DMS53 treated with DMSO at 0.1 percent for 48 hours (cell line): Measurements from ENCODE around the gene ZNF618.

Experiments used
- DNase-seq: peaks from one replicate; lab custom pipeline; 2025; ENCODE audit not compliant: unreplicated experiment; lab: John Stamatoyannopoulos, UW

Gene ZNF618

DNA sequence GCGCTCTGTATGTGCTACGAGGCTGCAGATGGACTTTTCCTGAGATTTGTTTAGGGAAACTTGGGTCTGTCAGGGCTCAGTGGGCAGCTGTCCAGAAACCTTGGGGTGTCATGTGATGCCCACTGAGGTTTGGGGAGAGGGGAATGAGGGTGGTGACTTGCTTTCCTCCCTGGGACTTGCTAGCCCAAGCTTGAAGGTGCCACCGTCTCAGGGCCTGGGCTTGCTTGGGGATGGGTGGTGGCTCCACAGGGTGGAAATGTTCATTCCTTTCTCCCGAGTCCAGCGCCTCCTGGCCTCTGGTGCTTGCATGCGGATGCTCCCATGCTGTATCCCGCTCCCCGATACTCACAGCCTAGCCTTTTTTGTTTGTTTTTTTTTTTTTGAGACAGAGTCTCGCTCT lies 33.3 kb downstream of the ZNF618 start:
- no peak for DNase-seq

DNA sequence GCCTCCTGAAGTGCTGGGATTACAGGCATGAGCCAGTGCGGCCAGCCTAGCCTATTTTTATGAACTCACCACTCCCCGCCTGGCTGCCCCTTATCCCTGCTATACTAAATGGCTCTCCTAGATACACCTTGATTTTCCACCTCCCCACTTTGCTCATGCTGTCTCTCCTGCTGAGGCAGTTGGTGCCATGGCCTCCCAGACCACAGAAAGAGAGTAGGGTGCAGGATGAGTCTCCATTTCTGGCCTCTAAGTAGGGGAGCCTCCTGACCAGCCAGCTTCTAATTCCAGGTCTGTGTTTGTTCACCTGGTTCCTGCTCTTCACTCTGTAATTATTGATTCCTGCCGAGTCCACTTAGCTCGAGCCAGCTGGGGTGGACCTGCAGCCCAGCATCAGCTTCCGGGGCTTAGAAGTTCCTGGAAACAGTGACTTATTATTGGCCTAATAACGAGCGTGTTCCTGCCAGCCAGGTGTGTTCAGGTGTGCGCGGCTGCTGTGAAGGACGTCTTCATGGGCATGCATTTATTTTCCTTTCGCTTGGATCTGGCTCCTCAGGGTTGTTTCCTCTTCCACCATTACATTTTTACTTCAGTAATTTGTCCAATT lies 34.0 kb downstream of the ZNF618 start:
- peak; percentile 89 for DNase-seq

DNA sequence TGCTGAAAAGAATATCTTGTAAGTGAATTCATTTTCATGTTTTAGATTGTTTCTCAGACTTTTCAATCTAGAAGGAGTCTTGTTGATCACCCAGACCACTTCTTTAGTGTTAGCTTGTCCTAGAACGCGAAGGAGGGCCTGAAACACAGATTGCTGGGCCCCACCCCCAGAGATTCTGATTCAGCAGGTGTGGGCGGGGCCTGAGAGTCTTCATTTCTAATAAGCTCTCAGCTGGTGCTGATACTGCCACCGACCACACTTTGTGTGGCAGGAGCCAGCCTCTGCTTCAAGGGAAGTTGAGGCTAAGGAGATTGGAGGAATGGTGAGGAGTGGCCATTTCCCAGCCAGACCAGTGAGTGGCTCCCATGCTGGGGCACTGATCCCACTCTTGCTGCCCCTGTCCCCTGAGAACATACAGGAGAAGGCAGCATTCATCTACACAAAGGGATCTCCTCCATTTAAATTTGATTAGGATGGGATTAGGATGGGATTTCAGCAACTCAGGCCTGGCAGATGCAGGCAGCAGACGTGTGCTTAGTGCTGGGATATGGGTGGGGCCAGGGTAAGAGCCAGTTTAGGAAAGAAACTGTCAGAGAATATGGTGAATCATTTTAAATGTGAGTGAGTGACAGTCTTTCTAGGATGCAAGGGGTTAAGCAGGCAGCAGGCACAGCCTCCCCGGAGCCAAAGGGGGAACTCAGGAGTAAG lies 35.9 kb downstream of the ZNF618 start:
- no peak for DNase-seq

DNA sequence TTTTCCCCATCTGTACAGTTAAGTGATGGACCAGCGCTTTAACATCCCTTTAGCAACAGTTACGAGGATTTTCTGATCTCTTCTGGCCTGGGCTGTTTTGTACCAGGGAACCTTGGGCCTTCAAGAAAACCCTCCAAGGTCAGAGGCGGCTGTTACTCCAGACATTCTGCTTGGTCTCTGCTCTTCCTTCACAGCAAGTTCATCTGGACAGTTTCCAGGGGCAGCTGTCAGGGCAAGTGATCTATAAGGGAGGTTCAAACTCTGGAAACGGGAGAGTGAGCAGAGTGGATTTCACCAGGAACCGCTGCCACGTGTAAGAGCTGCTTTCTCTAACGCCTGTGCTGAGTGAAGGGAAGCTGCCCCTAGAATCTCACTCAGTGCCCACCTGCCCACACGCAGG lies 36.7 kb downstream of the ZNF618 start:
- no peak for DNase-seq

DNA sequence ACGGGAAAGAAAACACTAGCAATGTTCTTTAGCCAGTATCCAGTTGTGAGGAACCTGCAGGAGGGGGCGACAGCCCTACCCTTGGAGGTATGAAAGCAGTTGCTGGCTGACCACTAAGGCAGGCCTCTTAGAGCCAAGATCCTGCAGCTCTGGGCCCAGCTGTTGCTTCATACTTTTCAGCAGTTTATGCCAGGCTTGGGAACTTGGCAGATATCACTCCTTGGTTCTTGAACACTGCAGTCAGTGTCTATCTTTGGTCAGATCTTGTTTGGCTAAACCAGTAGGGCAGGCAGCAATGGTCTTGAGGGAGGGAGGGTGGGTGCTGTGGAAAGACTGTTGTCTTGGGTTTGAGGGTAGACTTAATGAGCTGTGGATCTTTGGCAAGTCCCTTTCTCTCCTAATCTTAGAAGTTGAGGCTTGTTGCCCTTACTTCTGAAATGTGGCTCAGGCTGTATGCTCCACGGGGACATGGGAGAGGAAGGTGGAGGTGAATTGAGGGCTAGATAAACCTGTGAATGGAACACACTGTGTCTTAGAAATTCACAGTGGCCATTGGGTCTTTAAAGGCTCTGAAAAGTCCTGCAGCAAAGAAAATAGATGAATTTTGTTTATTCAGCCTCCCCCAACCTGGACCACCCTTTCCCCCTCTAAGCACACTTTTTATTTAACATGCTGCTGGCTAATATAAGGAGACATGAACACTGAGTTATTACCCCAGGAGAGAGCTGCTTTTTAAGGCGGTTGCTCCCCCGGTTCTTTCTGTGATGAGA lies 37.5 kb downstream of the ZNF618 start:
- no peak for DNase-seq

DNA sequence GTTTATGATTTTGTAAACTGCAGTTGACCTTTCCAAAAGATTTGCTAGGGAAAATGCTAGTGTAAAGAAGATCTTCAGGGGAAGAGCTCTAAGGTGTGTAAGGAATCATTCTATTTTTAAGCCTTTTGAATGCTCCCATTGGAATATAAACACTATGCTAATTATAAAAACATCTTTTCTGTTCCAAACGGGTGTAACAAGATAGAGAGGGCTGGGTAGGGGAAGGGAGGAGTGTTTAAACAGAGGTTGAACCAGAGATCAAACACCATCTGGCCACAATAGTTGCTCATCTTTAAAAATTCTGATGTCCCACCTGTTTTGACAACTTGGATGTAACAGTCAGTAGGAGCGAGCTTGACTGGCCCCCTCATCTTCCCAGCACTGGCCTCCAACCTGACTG lies 38.4 kb downstream of the ZNF618 start:
- no peak for DNase-seq

DNA sequence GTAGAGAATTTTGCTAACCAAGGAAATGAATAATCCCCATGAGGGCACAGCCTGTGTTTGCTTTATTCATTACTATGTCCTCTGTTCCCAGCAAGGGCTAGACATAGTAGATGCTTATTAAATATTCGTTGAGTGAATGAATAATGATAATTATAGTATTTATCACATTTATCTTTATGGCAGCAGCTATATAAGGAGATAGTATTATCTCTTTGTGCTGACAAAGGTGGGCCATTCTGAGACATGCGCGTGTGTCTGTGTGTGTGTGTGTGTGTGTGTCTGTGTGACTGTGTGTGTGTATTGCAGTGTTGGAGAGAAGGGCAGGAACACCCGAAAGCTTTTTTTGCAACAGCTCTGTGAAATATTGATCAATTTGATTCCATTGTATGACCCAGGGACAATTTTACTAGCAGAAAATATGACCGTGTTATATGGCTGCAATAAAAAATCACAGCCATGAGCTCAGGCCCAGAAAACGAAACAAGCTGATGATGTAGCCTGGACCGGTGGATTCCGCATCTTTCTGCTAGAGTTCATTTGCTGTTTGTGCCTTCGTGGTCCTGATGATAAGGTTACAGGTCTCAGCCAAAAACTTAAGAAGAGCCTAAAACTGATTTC lies 39.8 kb downstream of the ZNF618 start:
- DNase-seq: no peak

DNA sequence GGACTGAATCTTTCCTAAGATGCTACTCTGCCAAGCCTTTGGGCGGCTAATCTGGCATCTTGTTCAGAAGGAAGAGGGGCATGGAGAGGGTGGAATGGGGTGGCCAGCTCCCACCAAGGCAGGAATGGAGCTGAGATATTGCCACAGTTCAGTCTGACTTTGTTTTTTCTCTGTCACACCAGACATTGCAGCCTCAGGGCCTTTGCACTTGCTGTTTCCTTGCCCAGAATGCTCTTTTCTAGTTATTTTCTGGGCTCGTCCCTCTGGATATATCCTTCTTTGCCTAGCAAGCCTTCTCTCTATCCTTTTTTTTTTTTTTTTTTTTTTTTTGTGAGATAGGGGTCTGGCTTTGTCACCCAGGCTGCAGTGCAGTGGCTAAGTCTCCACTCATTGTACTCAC lies 40.8 kb downstream of the ZNF618 start:
- no peak for DNase-seq

DNA sequence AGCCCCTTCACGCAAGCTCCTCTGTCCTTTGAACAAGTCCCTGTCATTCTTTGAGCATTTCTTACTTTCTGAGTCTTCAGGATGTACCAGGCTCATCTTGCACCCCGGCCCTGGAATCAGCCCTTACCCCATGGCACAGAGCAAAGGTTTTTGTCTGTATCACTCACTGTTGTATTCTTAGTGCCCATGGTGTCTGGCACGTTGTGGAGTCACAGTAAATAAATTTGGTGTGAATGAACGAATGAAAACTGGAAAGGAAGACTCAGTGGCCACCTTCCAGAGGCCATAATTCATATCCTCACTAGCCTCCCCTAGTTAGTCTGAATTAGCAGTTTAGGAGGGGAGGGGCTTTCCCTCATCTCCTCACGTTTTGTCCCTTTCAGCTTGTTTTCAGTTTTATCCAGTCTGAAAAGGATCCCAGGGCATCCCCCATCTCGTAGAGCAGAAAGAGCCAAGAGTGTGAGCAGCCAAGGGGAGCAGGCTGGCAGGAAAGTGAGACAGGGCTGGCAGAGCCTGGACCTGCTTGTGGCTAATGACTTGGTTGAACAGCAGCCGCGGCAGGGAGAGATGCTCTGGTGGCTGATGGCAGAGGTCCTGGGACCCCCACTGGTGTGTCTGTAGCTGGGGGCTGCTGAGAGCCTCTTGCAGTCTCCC lies 42.7 kb downstream of the ZNF618 start:
- DNase-seq: no peak

DNA sequence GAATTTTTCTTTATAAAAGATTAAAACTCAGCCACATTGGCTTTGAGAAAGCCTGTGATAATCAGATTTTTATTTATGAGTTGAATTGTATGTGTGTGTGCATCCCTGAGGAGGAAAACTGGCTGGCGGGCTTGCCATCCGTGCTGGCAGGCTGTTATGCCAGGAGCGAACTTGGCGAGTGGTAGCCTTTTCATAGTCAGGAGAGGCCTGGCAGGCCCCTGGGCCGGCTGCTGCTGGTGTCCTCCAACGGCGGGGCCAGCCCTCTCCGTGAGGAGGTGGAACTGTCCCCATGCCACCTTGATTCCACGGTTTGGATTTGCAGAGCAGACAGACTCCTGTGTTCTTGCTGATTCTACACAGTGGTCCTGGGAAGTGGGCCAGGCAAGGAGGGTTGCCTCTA lies 43.3 kb downstream of the ZNF618 start:
- DNase-seq: no peak

DNA sequence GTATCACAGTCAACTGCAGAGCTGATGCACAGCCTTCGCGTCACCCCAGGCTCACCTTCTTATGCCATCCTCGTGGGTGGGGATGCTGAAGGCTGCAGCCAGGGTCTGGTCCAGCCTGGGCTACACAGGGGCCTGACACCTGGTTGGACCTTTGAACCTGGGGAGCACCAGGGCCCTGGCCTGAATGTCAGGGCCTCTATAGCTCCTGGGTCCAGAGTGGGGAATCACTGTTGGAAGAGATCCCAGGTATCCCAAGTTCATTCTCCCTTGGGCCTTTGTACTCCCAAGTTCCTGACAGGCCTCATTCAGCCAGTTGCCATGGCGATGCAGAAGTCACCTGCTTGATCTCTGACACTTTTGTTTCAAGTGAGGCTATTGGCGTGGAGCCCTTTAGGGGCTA lies 43.8 kb downstream of the ZNF618 start:
- DNase-seq: no peak

DNA sequence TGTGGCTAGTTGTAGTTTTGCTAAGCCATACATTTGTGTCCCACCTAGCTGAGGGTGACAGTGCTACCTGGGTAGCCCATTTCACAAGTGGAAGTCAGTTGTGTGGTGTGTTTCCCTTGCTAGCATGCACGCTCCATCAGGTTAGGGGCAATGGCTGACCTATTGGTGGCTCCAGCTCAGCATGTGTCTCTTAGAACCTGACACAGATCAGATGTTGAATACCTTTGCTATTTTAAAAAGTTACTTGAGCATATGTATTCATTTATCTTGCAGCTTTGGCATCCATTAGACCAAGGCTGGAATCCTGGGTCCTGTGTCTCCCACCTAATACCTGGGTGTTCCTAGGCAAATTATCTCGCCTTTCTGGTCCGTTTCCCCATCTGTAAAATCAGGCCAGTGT lies 44.8 kb downstream of the ZNF618 start:
- DNase-seq: no peak

DNA sequence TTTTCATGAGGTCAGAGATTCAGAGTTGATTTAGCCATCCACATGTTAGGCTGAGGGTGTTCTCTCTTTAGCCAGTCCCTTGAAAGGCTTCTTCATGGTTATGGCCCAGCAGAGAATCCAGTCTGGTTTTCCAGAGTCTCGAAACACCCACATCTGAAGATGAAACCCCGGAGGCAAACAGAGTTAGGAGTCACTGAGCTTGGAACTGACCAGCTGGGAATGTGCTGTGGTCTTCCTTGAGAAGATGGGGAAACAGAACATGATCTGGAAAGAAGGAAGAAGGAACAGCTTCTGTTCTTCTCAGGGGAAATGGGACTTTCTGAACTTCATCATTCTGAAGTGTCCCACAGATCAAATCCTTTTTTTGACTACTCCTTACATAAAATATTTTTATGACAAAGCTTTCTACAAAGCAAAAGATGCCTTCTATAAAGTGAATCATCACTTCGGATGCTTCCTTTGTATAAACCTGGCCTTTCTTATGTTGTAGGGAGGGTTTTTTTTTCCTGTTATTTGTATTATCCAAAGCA lies 45.4 kb downstream of the ZNF618 start:
- DNase-seq: no peak

DNA sequence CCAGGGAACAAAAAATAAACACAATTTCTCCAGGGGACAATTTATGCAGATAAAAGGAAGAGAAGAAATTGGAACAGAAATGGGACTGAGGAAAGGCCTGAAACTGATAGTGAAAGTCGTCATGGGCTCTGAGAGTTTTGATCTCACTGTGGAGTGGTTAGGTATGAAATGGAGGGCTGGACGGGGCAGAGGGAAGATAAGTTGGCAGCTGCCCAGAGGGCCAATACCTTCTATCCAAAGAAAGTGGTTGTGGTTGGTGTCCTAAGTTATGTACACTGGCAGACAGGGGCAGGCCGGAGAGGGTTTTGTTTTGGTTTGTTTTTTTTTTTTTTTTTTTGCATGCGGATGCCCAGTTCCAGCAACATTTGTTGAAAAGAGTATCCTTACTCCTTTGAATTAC lies 46.1 kb downstream of the ZNF618 start:
- DNase-seq: no peak

DNA sequence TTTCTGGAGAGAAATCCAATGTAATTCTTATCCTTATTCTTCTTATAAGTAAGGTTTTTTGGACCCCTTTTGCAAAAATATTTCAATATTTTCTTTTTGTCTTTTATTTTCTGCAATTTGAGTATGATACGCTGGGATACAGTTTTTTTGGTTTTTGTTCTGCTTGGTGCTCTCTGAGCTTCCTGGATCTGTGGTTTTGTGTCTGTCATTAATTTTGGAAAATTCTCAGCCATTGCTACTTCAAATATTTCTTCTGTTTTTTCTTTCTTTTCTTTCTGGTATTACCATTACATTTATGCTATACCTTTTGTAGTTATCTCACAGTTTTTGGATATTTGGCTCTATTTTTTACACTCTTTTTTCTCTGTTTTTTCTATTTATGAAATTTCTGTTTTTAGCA lies 50.1 kb downstream of the ZNF618 start:
- no peak for DNase-seq

DNA sequence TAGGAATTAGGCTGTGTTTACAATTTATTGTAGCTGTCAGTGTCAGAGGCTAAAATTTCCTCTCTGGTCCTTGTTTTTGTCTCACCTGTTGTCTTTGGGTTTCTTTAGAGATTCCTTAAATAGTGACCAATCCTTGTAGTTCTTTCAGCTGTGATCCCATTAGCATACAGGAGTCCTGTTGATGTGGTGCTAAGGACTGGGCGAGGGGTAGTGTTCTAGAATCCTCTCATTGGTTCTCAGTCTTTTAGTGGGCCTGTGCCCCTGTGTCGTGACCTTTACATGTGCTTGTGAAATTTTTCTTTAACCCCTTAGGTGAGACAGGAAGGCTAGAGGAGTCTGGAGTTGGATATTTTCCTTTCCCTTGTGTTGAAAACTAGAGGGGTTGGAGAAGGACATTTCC lies 51.2 kb downstream of the ZNF618 start:
- no peak for DNase-seq

DNA sequence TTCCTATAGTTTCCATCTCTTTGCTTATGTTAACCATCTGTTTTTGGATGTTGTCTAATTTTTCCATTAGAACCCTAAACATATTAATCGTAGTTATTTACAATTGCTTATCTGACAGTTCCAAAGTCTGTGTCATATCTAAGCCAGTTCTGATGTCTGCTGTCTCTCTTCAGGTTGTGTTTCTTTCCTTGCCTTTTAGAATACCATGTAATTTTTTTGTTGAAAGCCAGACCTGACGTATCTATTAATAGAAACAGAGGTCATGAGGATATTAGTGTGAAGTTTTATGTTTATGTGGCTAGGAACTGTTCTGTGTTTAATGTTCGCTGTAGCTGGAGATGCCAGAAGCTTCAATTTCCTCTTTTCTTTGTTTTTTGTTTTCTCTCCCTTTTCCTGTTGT lies 52.2 kb downstream of the ZNF618 start:
- DNase-seq: no peak

DNA sequence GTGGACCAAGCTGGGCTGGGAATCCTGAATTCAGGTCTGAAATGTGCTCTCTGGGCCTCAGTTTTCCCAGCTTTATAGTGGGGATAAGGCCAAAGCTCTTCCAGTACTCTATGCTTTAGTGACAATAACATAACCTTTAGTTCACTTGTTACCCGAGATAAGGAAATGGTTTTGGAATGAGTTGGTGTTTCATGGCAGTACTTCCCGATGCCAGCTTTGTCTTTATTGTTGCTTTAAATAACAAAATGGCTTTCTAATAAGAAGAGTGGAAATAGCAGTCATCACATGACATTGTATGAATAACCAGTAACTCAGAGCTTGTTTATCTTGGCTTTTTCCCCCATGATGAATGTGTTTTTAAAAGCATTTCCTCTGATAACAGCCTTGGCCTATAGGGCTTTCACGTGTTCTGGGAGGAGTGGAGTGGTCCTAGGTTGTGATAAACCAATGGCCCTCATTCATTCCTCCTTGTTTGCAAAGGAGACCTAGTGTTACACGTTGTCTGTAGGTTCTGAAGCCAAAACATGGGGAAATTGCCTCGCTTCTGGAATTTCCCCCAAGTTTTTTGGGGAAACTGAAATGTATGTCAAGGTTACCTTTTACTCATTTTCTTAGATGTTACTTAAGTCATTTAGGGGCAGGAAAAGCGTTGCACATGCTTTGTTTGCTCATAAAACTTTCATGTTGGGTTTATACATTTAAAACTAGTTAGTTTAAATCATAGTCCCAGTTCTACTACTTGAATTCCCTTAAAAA lies 53.7 kb downstream of the ZNF618 start:
- DNase-seq: no peak

DNA sequence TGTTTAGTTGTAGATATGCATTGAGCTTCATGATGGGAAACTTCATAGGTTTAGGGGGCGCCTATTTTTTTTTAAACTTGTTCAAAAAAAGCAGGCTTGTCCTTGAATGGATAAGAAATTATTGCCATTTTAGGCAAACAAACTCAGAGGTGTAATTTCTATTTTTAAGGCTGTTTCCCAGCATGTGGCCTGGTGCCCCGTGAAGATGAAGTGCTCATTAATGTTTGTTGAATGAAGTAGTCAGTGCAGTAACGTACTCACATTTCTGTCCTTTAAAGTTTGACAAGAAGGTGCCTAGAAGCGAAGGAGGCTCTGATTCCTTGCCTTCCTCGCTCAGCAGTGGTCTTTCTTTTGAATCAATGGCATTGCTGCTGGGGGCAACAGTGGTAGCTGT lies 54.3 kb downstream of the ZNF618 start:
- no peak for DNase-seq

DNA sequence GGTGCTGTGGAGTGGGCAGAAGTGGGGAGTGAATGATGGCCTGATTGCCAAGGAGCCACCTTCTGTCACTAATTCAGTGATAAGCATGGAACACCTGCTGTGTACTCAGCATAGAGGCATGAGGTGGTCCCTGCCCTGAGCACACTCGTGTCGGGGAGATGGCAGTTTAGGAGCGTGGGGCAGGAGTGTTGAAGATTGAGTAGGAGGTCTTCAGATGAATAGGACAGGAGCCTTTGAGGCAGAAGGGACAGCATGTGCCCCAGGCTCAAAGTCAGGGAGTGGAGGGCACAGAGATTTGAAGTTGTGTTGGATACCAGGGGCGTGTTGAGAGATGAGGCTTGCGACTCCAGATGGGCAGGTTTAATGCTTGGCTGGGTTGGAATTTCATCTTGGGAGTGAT lies 55.0 kb downstream of the ZNF618 start:
- no peak for DNase-seq

DNA sequence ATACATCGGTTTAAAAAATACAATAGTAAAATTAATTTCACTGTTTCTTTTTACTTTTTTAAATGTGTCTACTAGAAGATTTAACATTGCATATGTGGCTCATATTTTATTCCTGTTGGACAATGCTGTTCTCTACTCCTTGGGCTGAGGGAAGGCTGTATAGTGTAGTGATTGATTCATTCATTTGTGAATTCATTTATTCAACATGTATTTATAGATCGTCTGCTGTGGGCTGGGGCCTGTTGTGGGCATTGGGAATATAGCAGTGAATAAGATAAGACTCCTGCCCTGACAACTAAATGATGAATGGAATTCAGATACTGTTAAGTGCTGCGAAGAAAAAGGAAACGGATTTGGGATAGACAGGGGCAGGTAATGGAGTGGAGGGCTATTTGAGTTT lies 55.7 kb downstream of the ZNF618 start:
- DNase-seq: no peak
